ENCODE results near the gene RPH3AL.
"Not testable (repeated sequence)": the region's sequence is repeated elsewhere in the genome, so short reads cannot be mapped to it uniquely, and the experiment has no call there.

DNA sequence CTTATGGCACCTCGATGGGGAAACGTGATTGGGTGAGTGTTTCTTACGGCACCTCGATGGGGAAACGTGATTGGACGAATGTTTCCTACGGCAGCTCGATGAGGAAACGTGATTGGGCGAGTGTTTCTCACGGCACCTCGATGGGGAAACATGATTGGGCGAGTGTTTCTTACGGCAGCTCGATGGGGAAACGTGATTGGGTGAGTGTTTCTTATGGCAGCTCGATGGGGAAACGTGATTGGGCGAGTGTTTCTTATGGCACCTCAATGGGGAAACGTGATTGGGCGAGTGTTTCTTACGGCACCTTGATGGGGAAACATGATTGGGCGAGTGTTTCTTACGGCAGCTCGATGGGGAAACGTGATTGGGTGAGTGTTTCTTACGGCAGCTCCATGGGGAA is 146.1 kb downstream of the RPH3AL start:
- TF ChIP-seq CTCF, POLR2A, POLR2AphosphoS5, EP300 (IDR thresholded peaks at IDR 0.05): not testable (repeated sequence)
